GM12878 (cell line): Measurements from ENCODE around the gene MAST1. TPM values are rescaled to one million over a fixed set of nuclear protein-coding genes. Genes with fewer than 3 reads are reported as not detected.

Experiments used
- ATF7 ChIP-seq: fragments of 450-650 bp; IDR thresholded peaks from 2 replicates; pipeline ENCODE4 v1.6.1; 2016; ENCODE audit warnings: low read depth, mild to moderate bottlenecking
- CREB1 ChIP-seq: IDR thresholded peaks from 2 replicates; pipeline ENCODE4 v1.6.1; 2012; ENCODE audit warnings: low read depth, mild to moderate bottlenecking, inconsistent platforms
- EP300 ChIP-seq, 2 experiments: fragments of 150-350 bp in 1 of 2; IDR thresholded peaks; 2 replicates each; pipeline ENCODE4 v1.6.1; 2011 to 2012; ENCODE audit warnings: low read depth in 2 of 2, low read length in 2 of 2, borderline replicate concordance in 1 of 2, improper control_type of control experiment in 1 of 2, inconsistent platforms in 1 of 2; ENCODE audit not compliant: control insufficient read depth in 1 of 2
- EZH2 ChIP-seq: IDR thresholded peaks from 2 replicates; pipeline ENCODE4 v1.6.1; 2012; ENCODE audit warnings: low read depth, mild to moderate bottlenecking, control low read depth, inconsistent platforms, low read length, borderline replicate concordance; ENCODE audit not compliant: control insufficient read depth
- FOS ChIP-seq: IDR thresholded peaks from 3 replicates; pipeline ENCODE4 v1.6.1; 2011; ENCODE audit warnings: borderline replicate concordance; ENCODE audit not compliant: insufficient read length; ENCODE audit errors: extremely low read depth
- HDAC2 ChIP-seq: fragments of 200-600 bp; sonication (generic); IDR thresholded peaks from 2 replicates; pipeline ENCODE4 v1.6.1; 2017
- JUNB ChIP-seq: IDR thresholded peaks from 2 replicates; pipeline ENCODE4 v1.6.1; 2016; ENCODE audit warnings: antibody characterized with exemption, mild to moderate bottlenecking
- JUND ChIP-seq: IDR thresholded peaks from 2 replicates; pipeline ENCODE4 v1.6.1; 2012; ENCODE audit warnings: low read depth, mild to moderate bottlenecking, low read length, improper control_type of control experiment, moderate library complexity
- MTA3 ChIP-seq: IDR thresholded peaks from 2 replicates; pipeline ENCODE4 v1.6.1; 2012; ENCODE audit warnings: low read length, inconsistent platforms, borderline replicate concordance
- MYB ChIP-seq: fragments of 150-350 bp; IDR thresholded peaks from 2 replicates; pipeline ENCODE4 v1.6.1; 2014; ENCODE audit warnings: mild to moderate bottlenecking, low read depth, low read length, borderline replicate concordance
- RUNX3 ChIP-seq: IDR thresholded peaks from 2 replicates; pipeline ENCODE4 v1.6.1; 2012; ENCODE audit warnings: low read length, inconsistent platforms
- SPI1 ChIP-seq: IDR thresholded peaks from 2 replicates; pipeline ENCODE4 v1.6.1; 2011; ENCODE audit warnings: low read depth, mild to moderate bottlenecking, low read length, moderate library complexity, borderline replicate concordance; ENCODE audit not compliant: insufficient read depth
- YY1 ChIP-seq: IDR thresholded peaks from 2 replicates; pipeline ENCODE4 v1.6.1; 2011; ENCODE audit warnings: low read depth, mild to moderate bottlenecking, low read length
- polyA plus RNA-seq, 11 experiments: library from polyadenylated mRNA; depleted of rRNA in 4 of 11; unstranded in 6 of 11; stranded (reverse) in 5 of 11; fragments of >200 nt; fragmentation: Nextera tagmentation in 4 of 11; fragmentation: Illumina TruSeq in 1 of 11; extraction: Ambion mirVana in 4 of 11; extraction: Trizol in 1 of 11; gene quantifications; 1 replicate in 1 of 11; 2 replicates in 10 of 11; pipeline versions ENCODE4 v1.2.1 to v1.2.3, GENCODE V29; 2011 to 2016; ENCODE audit warnings: inconsistent platforms in 2 of 11, missing spikeins in 2 of 11, low read depth in 1 of 11
- total RNA-seq, 4 experiments: library from RNA; depleted of rRNA in 3 of 4; stranded (reverse); fragments of >200 nt in 3 of 4; fragmentation: Illumina TruSeq in 1 of 4; extraction: Trizol in 1 of 4; gene quantifications; 2 replicates each; pipeline versions ENCODE4 v1.2.1 to v1.2.3, GENCODE V29; 2013 to 2021
- TF ChIP-seq, protein P1 (sequence below), 3 experiments: IDR thresholded peaks in 2 of 3; conservative IDR thresholded peaks in 1 of 3; 2 replicates each; pipeline ENCODE4 v1.5.1; 2011; ENCODE audit warnings: low read depth in 3 of 3, low read length in 3 of 3, mild to moderate bottlenecking in 3 of 3, control low read depth in 2 of 3, moderate library complexity in 2 of 3, inconsistent platforms in 1 of 3, mixed read lengths in 1 of 3; ENCODE audit not compliant: control insufficient read depth in 2 of 3, insufficient read depth in 1 of 3; ENCODE audit errors: extremely low read depth in 1 of 3
- TF ChIP-seq, protein P2 (sequence below): fragments of 450-650 bp; IDR thresholded peaks from 2 replicates; pipeline ENCODE4 v1.6.1; 2017; ENCODE audit warnings: mild to moderate bottlenecking, moderate library complexity
- TF ChIP-seq, protein P3 (sequence below): fragments of 450-650 bp; formaldehyde crosslinking; IDR thresholded peaks from 2 replicates; pipeline ENCODE4 v1.4.0; 2022; ENCODE audit warnings: mild to moderate bottlenecking, moderate library complexity
- TF ChIP-seq, protein P4 (sequence below): fragments of 450-650 bp; conservative IDR thresholded peaks from 2 replicates; pipeline ENCODE4 v1.6.1; 2017; ENCODE audit warnings: mild to moderate bottlenecking, moderate library complexity

The MAST1 gene
- total and polyA plus RNA-seq, 10 of the 15 experiments (the other 5 are each of a cell fraction or from before 2014, with no cell fraction given), result 0.08 to 0.79 (median 0.44) TPM; not detected in 1

DNA sequence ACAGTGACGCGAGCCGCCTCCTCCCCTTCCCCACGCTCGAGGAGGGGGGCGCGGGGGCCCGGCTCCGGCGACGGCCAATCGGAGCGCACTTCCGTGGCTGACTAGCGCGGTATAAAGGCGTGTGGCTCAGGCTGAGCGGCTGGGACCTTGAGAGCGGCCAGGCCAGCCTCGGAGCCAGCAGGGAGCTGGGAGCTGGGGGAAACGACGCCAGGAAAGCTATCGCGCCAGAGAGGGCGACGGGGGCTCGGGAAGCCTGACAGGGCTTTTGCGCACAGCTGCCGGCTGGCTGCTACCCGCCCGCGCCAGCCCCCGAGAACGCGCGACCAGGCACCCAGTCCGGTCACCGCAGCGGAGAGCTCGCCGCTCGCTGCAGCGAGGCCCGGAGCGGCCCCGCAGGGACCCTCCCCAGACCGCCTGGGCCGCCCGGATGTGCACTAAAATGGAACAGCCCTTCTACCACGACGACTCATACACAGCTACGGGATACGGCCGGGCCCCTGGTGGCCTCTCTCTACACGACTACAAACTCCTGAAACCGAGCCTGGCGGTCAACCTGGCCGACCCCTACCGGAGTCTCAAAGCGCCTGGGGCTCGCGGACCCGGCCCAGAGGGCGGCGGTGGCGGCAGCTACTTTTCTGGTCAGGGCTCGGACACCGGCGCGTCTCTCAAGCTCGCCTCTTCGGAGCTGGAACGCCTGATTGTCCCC lies 46.8 kb upstream of the MAST1 start, which contains the start of gene JUNB (continued):
- TF ChIP-seq, protein P1, sequence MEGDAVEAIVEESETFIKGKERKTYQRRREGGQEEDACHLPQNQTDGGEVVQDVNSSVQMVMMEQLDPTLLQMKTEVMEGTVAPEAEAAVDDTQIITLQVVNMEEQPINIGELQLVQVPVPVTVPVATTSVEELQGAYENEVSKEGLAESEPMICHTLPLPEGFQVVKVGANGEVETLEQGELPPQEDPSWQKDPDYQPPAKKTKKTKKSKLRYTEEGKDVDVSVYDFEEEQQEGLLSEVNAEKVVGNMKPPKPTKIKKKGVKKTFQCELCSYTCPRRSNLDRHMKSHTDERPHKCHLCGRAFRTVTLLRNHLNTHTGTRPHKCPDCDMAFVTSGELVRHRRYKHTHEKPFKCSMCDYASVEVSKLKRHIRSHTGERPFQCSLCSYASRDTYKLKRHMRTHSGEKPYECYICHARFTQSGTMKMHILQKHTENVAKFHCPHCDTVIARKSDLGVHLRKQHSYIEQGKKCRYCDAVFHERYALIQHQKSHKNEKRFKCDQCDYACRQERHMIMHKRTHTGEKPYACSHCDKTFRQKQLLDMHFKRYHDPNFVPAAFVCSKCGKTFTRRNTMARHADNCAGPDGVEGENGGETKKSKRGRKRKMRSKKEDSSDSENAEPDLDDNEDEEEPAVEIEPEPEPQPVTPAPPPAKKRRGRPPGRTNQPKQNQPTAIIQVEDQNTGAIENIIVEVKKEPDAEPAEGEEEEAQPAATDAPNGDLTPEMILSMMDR (IDR thresholded peaks at IDR 0.05 in 2 of 3, conservative IDR thresholded peaks at IDR 0.05 in 1 of 3; ENCODE audit: control insufficient read depth in 2 of 3, extremely low read depth in 1 of 3, insufficient read depth in 1 of 3, low read depth in 3 of 3, low read length in 3 of 3), result 0 out of 6 replicates have a peak, but pooled peaks of 2 of the 3 experiments have one; percentile 1 to 3
- TF ChIP-seq YY1 (peak; percentile 83), JUNB (no peak), SPI1 (peak; percentile 50), FOS (no peak), JUND (no peak), EZH2 (no peak), MYB (no peak), MTA3 (no peak), RUNX3 (no peak), CREB1 (no peak), EP300 (IDR thresholded peaks at IDR 0.05; ENCODE audit: borderline replicate concordance in 1 of 2, control insufficient read depth in 1 of 2, low read depth in 2 of 2, low read length in 2 of 2) (peak; percentile 14 to 78; a peak in 3 of 4 replicates), HDAC2 (no peak), ATF7 (peak; percentile 49; the same call in 1 of the 2 replicates)
- TF ChIP-seq, protein P2, sequence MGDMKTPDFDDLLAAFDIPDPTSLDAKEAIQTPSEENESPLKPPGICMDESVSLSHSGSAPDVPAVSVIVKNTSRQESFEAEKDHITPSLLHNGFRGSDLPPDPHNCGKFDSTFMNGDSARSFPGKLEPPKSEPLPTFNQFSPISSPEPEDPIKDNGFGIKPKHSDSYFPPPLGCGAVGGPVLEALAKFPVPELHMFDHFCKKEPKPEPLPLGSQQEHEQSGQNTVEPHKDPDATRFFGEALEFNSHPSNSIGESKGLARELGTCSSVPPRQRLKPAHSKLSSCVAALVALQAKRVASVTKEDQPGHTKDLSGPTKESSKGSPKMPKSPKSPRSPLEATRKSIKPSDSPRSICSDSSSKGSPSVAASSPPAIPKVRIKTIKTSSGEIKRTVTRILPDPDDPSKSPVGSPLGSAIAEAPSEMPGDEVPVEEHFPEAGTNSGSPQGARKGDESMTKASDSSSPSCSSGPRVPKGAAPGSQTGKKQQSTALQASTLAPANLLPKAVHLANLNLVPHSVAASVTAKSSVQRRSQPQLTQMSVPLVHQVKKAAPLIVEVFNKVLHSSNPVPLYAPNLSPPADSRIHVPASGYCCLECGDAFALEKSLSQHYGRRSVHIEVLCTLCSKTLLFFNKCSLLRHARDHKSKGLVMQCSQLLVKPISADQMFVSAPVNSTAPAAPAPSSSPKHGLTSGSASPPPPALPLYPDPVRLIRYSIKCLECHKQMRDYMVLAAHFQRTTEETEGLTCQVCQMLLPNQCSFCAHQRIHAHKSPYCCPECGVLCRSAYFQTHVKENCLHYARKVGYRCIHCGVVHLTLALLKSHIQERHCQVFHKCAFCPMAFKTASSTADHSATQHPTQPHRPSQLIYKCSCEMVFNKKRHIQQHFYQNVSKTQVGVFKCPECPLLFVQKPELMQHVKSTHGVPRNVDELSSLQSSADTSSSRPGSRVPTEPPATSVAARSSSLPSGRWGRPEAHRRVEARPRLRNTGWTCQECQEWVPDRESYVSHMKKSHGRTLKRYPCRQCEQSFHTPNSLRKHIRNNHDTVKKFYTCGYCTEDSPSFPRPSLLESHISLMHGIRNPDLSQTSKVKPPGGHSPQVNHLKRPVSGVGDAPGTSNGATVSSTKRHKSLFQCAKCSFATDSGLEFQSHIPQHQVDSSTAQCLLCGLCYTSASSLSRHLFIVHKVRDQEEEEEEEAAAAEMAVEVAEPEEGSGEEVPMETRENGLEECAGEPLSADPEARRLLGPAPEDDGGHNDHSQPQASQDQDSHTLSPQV, result peak; percentile 75
- TF ChIP-seq, protein P3, sequence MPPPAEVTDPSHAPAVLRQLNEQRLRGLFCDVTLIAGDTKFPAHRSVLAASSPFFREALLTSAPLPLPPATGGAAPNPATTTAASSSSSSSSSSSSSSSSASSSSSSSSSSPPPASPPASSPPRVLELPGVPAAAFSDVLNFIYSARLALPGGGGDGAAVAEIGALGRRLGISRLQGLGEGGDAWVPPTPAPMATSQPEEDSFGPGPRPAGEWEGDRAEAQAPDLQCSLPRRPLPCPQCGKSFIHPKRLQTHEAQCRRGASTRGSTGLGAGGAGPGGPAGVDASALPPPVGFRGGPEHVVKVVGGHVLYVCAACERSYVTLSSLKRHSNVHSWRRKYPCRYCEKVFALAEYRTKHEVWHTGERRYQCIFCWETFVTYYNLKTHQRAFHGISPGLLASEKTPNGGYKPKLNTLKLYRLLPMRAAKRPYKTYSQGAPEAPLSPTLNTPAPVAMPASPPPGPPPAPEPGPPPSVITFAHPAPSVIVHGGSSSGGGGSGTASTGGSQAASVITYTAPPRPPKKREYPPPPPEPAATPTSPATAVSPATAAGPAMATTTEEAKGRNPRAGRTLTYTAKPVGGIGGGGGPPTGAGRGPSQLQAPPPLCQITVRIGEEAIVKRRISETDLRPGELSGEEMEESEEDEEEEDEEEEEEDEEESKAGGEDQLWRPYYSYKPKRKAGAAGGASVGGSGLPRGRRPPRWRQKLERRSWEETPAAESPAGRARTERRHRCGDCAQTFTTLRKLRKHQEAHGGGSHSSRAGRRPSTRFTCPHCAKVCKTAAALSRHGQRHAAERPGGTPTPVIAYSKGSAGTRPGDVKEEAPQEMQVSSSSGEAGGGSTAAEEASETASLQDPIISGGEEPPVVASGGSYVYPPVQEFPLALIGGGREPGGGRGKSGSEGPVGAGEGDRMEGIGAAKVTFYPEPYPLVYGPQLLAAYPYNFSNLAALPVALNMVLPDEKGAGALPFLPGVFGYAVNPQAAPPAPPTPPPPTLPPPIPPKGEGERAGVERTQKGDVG, result no peak
- TF ChIP-seq, protein P4, sequence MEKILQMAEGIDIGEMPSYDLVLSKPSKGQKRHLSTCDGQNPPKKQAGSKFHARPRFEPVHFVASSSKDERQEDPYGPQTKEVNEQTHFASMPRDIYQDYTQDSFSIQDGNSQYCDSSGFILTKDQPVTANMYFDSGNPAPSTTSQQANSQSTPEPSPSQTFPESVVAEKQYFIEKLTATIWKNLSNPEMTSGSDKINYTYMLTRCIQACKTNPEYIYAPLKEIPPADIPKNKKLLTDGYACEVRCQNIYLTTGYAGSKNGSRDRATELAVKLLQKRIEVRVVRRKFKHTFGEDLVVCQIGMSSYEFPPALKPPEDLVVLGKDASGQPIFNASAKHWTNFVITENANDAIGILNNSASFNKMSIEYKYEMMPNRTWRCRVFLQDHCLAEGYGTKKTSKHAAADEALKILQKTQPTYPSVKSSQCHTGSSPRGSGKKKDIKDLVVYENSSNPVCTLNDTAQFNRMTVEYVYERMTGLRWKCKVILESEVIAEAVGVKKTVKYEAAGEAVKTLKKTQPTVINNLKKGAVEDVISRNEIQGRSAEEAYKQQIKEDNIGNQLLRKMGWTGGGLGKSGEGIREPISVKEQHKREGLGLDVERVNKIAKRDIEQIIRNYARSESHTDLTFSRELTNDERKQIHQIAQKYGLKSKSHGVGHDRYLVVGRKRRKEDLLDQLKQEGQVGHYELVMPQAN, result peak; percentile 82
